ENCODE measurements around the gene CYP26C1.

The CYP26C1 gene

GRCh38 chr10:93064874-93065660 is 4.5 kb downstream of the CYP26C1 start:
- no peak for DNase-seq (ENCODE audit: low spot score)

- DNase-seq (ENCODE audit: low spot score), result no peak
Measured at GRCh38 chr10:93065675-93066543, 5.3 kb downstream of the CYP26C1 start.

GRCh38 chr10:93066544-93066913 is 5.9 kb downstream of the CYP26C1 start:
- DNase-seq (ENCODE audit: low spot score), result no peak

- DNase-seq (ENCODE audit: low spot score), result no peak
Measured at GRCh38 chr10:93067443-93068365, 7.1 kb downstream of the CYP26C1 start.

GRCh38 chr10:93068411-93069244 is 8.0 kb downstream of the CYP26C1 start:
- DNase-seq (ENCODE audit: low spot score), result no peak

- DNase-seq (ENCODE audit: low spot score), result no peak
Measured at GRCh38 chr10:93069245-93069561, 8.6 kb downstream of the CYP26C1 start.

GRCh38 chr10:93070378-93071176 is 10.0 kb downstream of the CYP26C1 start:
- no peak for DNase-seq (ENCODE audit: low spot score)

- DNase-seq (ENCODE audit: low spot score), result no peak
Measured at GRCh38 chr10:93071177-93071472, 10.5 kb downstream of the CYP26C1 start.

GRCh38 chr10:93071674-93072224 is 11.2 kb downstream of the CYP26C1 start:
- DNase-seq (ENCODE audit: low spot score), result no peak

- DNase-seq (ENCODE audit: low spot score), result no peak
Measured at GRCh38 chr10:93072225-93072712, 11.7 kb downstream of the CYP26C1 start.

- DNase-seq (ENCODE audit: low spot score), result no peak
Measured at GRCh38 chr10:93072713-93073538, 12.3 kb downstream of the CYP26C1 start.

- DNase-seq (ENCODE audit: low spot score), result no peak
Measured at GRCh38 chr10:93073539-93074146, 13.0 kb downstream of the CYP26C1 start, which contains the start of gene CYP26A1. TSS of gene CYP26A1 (plus strand) at chr10:93073893. CDS start at chr10:93073935, 42 bp downstream.

GRCh38 chr10:93074147-93074596 is 13.6 kb downstream of the CYP26C1 start:
- DNase-seq (ENCODE audit: low spot score), result no peak

- no peak for DNase-seq (ENCODE audit: low spot score)
Measured at GRCh38 chr10:93074597-93075368, 14.2 kb downstream of the CYP26C1 start.

GRCh38 chr10:93075369-93076221 is 15.0 kb downstream of the CYP26C1 start:
- DNase-seq (ENCODE audit: low spot score), result no peak

- no peak for DNase-seq (ENCODE audit: low spot score)
Measured at GRCh38 chr10:93076871-93077270, 16.3 kb downstream of the CYP26C1 start.

GRCh38 chr10:93077860-93078337 is 17.3 kb downstream of the CYP26C1 start:
- DNase-seq (ENCODE audit: low spot score), result no peak
